Measurements from ENCODE around the gene LTBP4.

LTBP4 gene

GRCh38 chr19:40661616-40662015 is 60.4 kb downstream of the LTBP4 start:
- TF ChIP-seq CTCF (IDR thresholded peaks at IDR 0.05) = no peak

- TF ChIP-seq CTCF (IDR thresholded peaks at IDR 0.05) = no peak
Measured at GRCh38 chr19:40662925-40663694, 61.9 kb downstream of the LTBP4 start.

GRCh38 chr19:40663695-40664692 is 62.8 kb downstream of the LTBP4 start:
- no peak for TF ChIP-seq CTCF (IDR thresholded peaks at IDR 0.05)

GRCh38 chr19:40666803-40667438 is 65.8 kb downstream of the LTBP4 start:
- TF ChIP-seq CTCF (IDR thresholded peaks at IDR 0.05) = no peak

- TF ChIP-seq CTCF (IDR thresholded peaks at IDR 0.05) = no peak
Measured at GRCh38 chr19:40667602-40668001, 66.4 kb downstream of the LTBP4 start.

GRCh38 chr19:40668991-40669614 is 67.9 kb downstream of the LTBP4 start:
- no peak for TF ChIP-seq CTCF (IDR thresholded peaks at IDR 0.05)

- no peak for TF ChIP-seq CTCF (IDR thresholded peaks at IDR 0.05)
Measured at GRCh38 chr19:40671404-40671803, 70.2 kb downstream of the LTBP4 start.
